ENCODE data around the gene PPP2R2B.

DNA sequence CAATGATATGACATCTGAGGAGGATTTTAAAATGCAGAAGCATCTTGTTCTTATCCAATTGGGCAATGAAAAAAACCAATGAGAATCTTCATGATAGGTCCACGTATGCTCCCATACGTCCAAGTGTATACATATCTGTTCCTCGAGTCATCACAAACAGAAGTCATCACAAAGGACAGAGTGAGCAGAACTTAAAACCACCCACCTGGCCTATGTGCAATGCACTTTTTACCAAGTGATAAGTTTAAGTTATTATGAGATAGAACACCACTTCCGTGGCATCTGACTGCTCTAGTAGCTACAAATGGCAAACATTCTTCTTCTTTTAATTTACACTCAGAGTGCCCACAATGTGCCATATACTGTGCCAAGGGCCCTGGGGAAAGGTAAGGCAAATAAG lies 82.4 kb downstream of the PPP2R2B start:
- TF ChIP-seq, protein P1, sequence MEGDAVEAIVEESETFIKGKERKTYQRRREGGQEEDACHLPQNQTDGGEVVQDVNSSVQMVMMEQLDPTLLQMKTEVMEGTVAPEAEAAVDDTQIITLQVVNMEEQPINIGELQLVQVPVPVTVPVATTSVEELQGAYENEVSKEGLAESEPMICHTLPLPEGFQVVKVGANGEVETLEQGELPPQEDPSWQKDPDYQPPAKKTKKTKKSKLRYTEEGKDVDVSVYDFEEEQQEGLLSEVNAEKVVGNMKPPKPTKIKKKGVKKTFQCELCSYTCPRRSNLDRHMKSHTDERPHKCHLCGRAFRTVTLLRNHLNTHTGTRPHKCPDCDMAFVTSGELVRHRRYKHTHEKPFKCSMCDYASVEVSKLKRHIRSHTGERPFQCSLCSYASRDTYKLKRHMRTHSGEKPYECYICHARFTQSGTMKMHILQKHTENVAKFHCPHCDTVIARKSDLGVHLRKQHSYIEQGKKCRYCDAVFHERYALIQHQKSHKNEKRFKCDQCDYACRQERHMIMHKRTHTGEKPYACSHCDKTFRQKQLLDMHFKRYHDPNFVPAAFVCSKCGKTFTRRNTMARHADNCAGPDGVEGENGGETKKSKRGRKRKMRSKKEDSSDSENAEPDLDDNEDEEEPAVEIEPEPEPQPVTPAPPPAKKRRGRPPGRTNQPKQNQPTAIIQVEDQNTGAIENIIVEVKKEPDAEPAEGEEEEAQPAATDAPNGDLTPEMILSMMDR (IDR thresholded peaks at IDR 0.05; ENCODE audit: insufficient read depth, low read length): no peak
- TF ChIP-seq GABPA (IDR thresholded peaks at IDR 0.05; ENCODE audit: low read depth) (no peak), POLR2AphosphoS5 (IDR thresholded peaks at IDR 0.05; ENCODE audit: low read depth) (no peak), SPI1 (IDR thresholded peaks at IDR 0.05; ENCODE audit: borderline replicate concordance, low read depth) (no peak)
